Measurements from ENCODE around the gene SLCO2A1. TPM values are rescaled to one million over a fixed set of nuclear protein-coding genes. Genes with fewer than 3 reads are reported as not detected.

The SLCO2A1 gene
- polyA plus RNA-seq, 1 donor (not counting 4 experiments of a cell fraction or from before 2014, with no cell fraction given) = 0.80 TPM

- DNase-seq (ENCODE audit: low read depth, low spot score) = no peak
- Histone ChIP-seq H3K9me3 (ENCODE audit: control insufficient read depth, low read depth, low read length) (no peaks in the 10 kb centered on the region), H4K20me1 (ENCODE audit: control insufficient read depth, extremely low read depth, insufficient read depth, low read length) (no peaks in the 10 kb centered on the region), H3K9me1 (ENCODE audit: control insufficient read depth, extremely low read depth, insufficient read depth, low read length) (no peaks in the 10 kb centered on the region), H3K79me2 (ENCODE audit: control insufficient read depth, insufficient read depth, low read length) (no peaks in the 10 kb centered on the region), H3K27me3 (ENCODE audit: control insufficient read depth, extremely low read depth, insufficient read depth, low read length) (peaks cover 73% of the 10 kb centered on the region), H3K27ac (ENCODE audit: control insufficient read depth, insufficient read depth, low read length) (no peak overlapping the region), H3K4me1 (ENCODE audit: control insufficient read depth, extremely low read depth, insufficient read depth, low read length) (peaks cover 3% of the 10 kb centered on the region), H2AFZ (ENCODE audit: control insufficient read depth, low read length) (no peak overlapping the region), H3K36me3 (ENCODE audit: control insufficient read depth in 2 of 2, extremely low read depth in 1 of 2, insufficient read depth in 2 of 2, low read length in 2 of 2) (no peaks in the 10 kb centered on the region), H3K4me2 (ENCODE audit: control insufficient read depth, extremely low read depth, insufficient read depth, low read depth, low read length) (no peak overlapping the region), H3K9ac (ENCODE audit: control insufficient read depth, extremely low read depth, insufficient read depth, low read length) (no peak overlapping the region), H3K4me3 (ENCODE audit: control insufficient read depth in 2 of 3, extremely low read depth in 1 of 3, insufficient read depth in 2 of 3, low read depth in 1 of 3, low read length in 3 of 3) (no peak overlapping the region)
- TF ChIP-seq EZH2 (IDR thresholded peaks at IDR 0.05; ENCODE audit: low read length) (no peak), CTCF (optimal IDR thresholded peaks at IDR 0.05 in 1 of 3, IDR thresholded peaks at IDR 0.05 in 1 of 3, conservative IDR thresholded peaks at IDR 0.05 in 1 of 3; ENCODE audit: extremely low read depth in 1 of 3, insufficient read depth in 2 of 3, low read length in 3 of 3) (no peak)
- dilution Hi-C loops (cut with MboI; ENCODE audit: extremely low pct_ligation_motif_present, low sequenced_read_pairs) = no loop called here
- FAIRE-seq = no peak
Measured at GRCh38 chr3:133934996-133935842, 94.5 kb downstream of the SLCO2A1 start.

- FAIRE-seq (no peak), DNase-seq (ENCODE audit: low read depth, low spot score) (no peak)
- Histone ChIP-seq H3K9me1 (ENCODE audit: control insufficient read depth, extremely low read depth, insufficient read depth, low read length) (no peaks in the 10 kb centered on the region), H3K9ac (ENCODE audit: control insufficient read depth, extremely low read depth, insufficient read depth, low read length) (no peak overlapping the region), H3K36me3 (ENCODE audit: control insufficient read depth in 2 of 2, extremely low read depth in 1 of 2, insufficient read depth in 2 of 2, low read length in 2 of 2) (no peaks in the 10 kb centered on the region), H2AFZ (ENCODE audit: control insufficient read depth, low read length) (no peak overlapping the region), H4K20me1 (ENCODE audit: control insufficient read depth, extremely low read depth, insufficient read depth, low read length) (no peaks in the 10 kb centered on the region), H3K4me3 (ENCODE audit: control insufficient read depth in 2 of 3, extremely low read depth in 1 of 3, insufficient read depth in 2 of 3, low read depth in 1 of 3, low read length in 3 of 3) (no peak overlapping the region), H3K4me1 (ENCODE audit: control insufficient read depth, extremely low read depth, insufficient read depth, low read length) (peaks cover 3% of the 10 kb centered on the region), H3K27me3 (ENCODE audit: control insufficient read depth, extremely low read depth, insufficient read depth, low read length) (peaks cover 70% of the 10 kb centered on the region), H3K79me2 (ENCODE audit: control insufficient read depth, insufficient read depth, low read length) (no peaks in the 10 kb centered on the region), H3K9me3 (ENCODE audit: control insufficient read depth, low read depth, low read length) (no peaks in the 10 kb centered on the region), H3K4me2 (ENCODE audit: control insufficient read depth, extremely low read depth, insufficient read depth, low read depth, low read length) (no peak overlapping the region), H3K27ac (ENCODE audit: control insufficient read depth, insufficient read depth, low read length) (no peak overlapping the region)
- dilution Hi-C loops (cut with MboI; ENCODE audit: extremely low pct_ligation_motif_present, low sequenced_read_pairs) = no loop called here
- no peak for TF ChIP-seq CTCF (optimal IDR thresholded peaks at IDR 0.05 in 1 of 3, IDR thresholded peaks at IDR 0.05 in 1 of 3, conservative IDR thresholded peaks at IDR 0.05 in 1 of 3; ENCODE audit: extremely low read depth in 1 of 3, insufficient read depth in 2 of 3, low read length in 3 of 3)
Measured at GRCh38 chr3:133934073-133934970, 95.4 kb downstream of the SLCO2A1 start.

All from keratinocyte (primary cell).